ENCODE data around the gene WDR74.
"Not testable (repeated sequence)": the region's sequence is repeated elsewhere in the genome, so short reads cannot be mapped to it uniquely, and the experiment has no call there.

WDR74 gene

GRCh38 chr11:62841361-62842170 is 2.2 kb upstream of the WDR74 start:
- peak; percentile 100 for DNase-seq (ENCODE audit: low read depth in 2 of 2)

GRCh38 chr11:62840721-62841360 is 1.5 kb upstream of the WDR74 start:
- peak; percentile 76 to 79 for DNase-seq (ENCODE audit: low read depth in 2 of 2)

GRCh38 chr11:62835336-62835735 is 4.1 kb downstream of the WDR74 start:
- DNase-seq (ENCODE audit: low read depth in 2 of 2): no peak

- DNase-seq (ENCODE audit: low read depth in 2 of 2): no peak
Observed at GRCh38 chr11:62832336-62833234, 6.8 kb downstream of the WDR74 start, which contains the start of gene TEX54. Gene TEX54 (minus strand): TSS chr11:62832841.

GRCh38 chr11:62831520-62832335 is 7.7 kb downstream of the WDR74 start, which contains the start of gene STX5:
Gene STX5 (minus strand): TSS chr11:62832051. CDS start chr11:62831243, 808 bp downstream.
- peak; percentile 95 for DNase-seq (ENCODE audit: low read depth in 2 of 2)

GRCh38 chr11:62830904-62831519 is 8.4 kb downstream of the WDR74 start:
- DNase-seq (ENCODE audit: low read depth in 2 of 2): no peak

- not testable (repeated sequence) for DNase-seq (ENCODE audit: low read depth in 2 of 2)
Observed at GRCh38 chr11:62828130-62828529, 11.3 kb downstream of the WDR74 start.

- no peak for DNase-seq (ENCODE audit: low read depth in 2 of 2)
Observed at GRCh38 chr11:62823677-62824076, 15.7 kb downstream of the WDR74 start.

- DNase-seq (ENCODE audit: low read depth in 2 of 2): no peak
Observed at GRCh38 chr11:62817129-62817528, 22.3 kb downstream of the WDR74 start.

- no peak for DNase-seq (ENCODE audit: low read depth in 2 of 2)
Observed at GRCh38 chr11:62816557-62816956, 22.8 kb downstream of the WDR74 start.

GRCh38 chr11:62811659-62812058 is 27.7 kb downstream of the WDR74 start:
- no peak for DNase-seq (ENCODE audit: low read depth in 2 of 2)

- DNase-seq (ENCODE audit: low read depth in 2 of 2): no peak
Observed at GRCh38 chr11:62810748-62811147, 28.6 kb downstream of the WDR74 start.

- DNase-seq (ENCODE audit: low read depth in 2 of 2): no peak
Observed at GRCh38 chr11:62806611-62807121, 32.7 kb downstream of the WDR74 start.

GRCh38 chr11:62805961-62806441 is 33.4 kb downstream of the WDR74 start:
- no peak for DNase-seq (ENCODE audit: low read depth in 2 of 2)

GRCh38 chr11:62805076-62805892 is 34.1 kb downstream of the WDR74 start, which contains the start of gene NXF1:
Gene NXF1 (minus strand): TSS chr11:62805440. CDS start chr11:62805356, 84 bp downstream.
- DNase-seq (ENCODE audit: low read depth in 2 of 2): peak; percentile 81 to 84

GRCh38 chr11:62804310-62805075 is 34.9 kb downstream of the WDR74 start:
- DNase-seq (ENCODE audit: low read depth in 2 of 2): no peak

GRCh38 chr11:62801071-62801470 is 38.3 kb downstream of the WDR74 start:
- no peak for DNase-seq (ENCODE audit: low read depth in 2 of 2)

- DNase-seq (ENCODE audit: low read depth in 2 of 2): no peak
Observed at GRCh38 chr11:62799486-62799885, 39.9 kb downstream of the WDR74 start.

- DNase-seq (ENCODE audit: low read depth in 2 of 2): no peak
Observed at GRCh38 chr11:62796281-62796680, 43.1 kb downstream of the WDR74 start.

All from fibroblast of skin of left quadriceps (primary cell).